Stomach (tissue), 8 donors: ENCODE results near the gene DAG1. TPM values are rescaled to one million over a fixed set of nuclear protein-coding genes. Genes with fewer than 3 reads are reported as not detected.

Experiments
- polyA plus RNA-seq, 3 donors: library from polyadenylated mRNA; stranded (reverse); fragments of 200-250 nt; gene quantifications; one replicate each; pipeline ENCODE4 v1.2.3, GENCODE V29; 2013
- small RNA-seq, 4 donors: library from RNA; depleted of rRNA; stranded (forward); fragments of <200 nt; gene quantifications; one replicate each; pipeline ENCODE3, GENCODE V24; 2016
- total RNA-seq, 5 donors: library from RNA; depleted of rRNA; stranded (reverse); fragments of >200 nt; gene quantifications; one replicate each; pipeline versions ENCODE4 v1.1.0 to v1.2.3, GENCODE V29; 2014 to 2016
- donor health status: healthy with polysubstance abuse.
- donor health status: Bipolar disorder and iron deficiency.
- donor health status: healthy.

The DAG1 gene
- total and polyA plus RNA-seq, 8 donors, result 4.1 to 144 (median 31.4) TPM

Small RNA genes lying within 50 kb of the gene (small RNA-seq; reads per million reads assigned to genes)
- 0 reads per million in 4 donors for gene RNA5SP130

Other genes with a start within 250 kb of the DAG1 start
- gene C3orf62, start 193.0 kb upstream of the DAG1 start, total RNA-seq, result 10 to 100 TPM in 1 of 5 donors, 1 to 10 TPM in 4; 2.7 to 32.7 (median 3.9) TPM
- 1 to 10 TPM; 1.7 to 7.6 (median 2.5) TPM for gene C3orf62, start 193.0 kb upstream of the DAG1 start, polyA plus RNA-seq
- gene USP4, start 130.2 kb upstream of the DAG1 start, total RNA-seq, result 100 to 1,000 TPM in 2 of 5 donors, 10 to 100 TPM in 3; 21.9 to 123 (median 29.9) TPM
- 10 to 100 TPM; 22.7 to 25.8 (median 22.9) TPM for gene USP4, start 130.2 kb upstream of the DAG1 start, polyA plus RNA-seq
- gene GPX1, start 111.9 kb upstream of the DAG1 start, total RNA-seq, result 100 to 1,000 TPM in 3 of 5 donors, 10 to 100 TPM in 2; 58.4 to 350 (median 155) TPM
- gene GPX1, start 111.9 kb upstream of the DAG1 start, polyA plus RNA-seq, result 100 to 1,000 TPM; 344 to 452 (median 355) TPM
- gene RHOA, start 58.3 kb upstream of the DAG1 start, total RNA-seq, result 100 to 1,000 TPM; 107 to 380 (median 374) TPM
- gene RHOA, start 58.3 kb upstream of the DAG1 start, polyA plus RNA-seq, result 100 to 1,000 TPM; 218 to 461 (median 340) TPM
- 10 to 100 TPM in 4 of 5 donors, not detected in 1; 10.3 to 39.8 (median 18.4) TPM for gene TCTA, start 57.8 kb upstream of the DAG1 start, total RNA-seq
- gene TCTA, start 57.8 kb upstream of the DAG1 start, polyA plus RNA-seq, result 10 to 100 TPM; 18.3 to 31.2 (median 22.1) TPM
- 10 to 100 TPM in 4 of 5 donors, 1 to 10 TPM in 1; 4.5 to 27.8 (median 14.7) TPM for gene AMT, start 47.8 kb upstream of the DAG1 start, total RNA-seq
- 10 to 100 TPM in 1 of 3 donors, 1 to 10 TPM in 2; 6.9 to 15.0 (median 8.4) TPM for gene AMT, start 47.8 kb upstream of the DAG1 start, polyA plus RNA-seq
- gene NICN1, start 40.9 kb upstream of the DAG1 start, total RNA-seq, result 10 to 100 TPM in 3 of 5 donors, 1 to 10 TPM in 2; 2.3 to 19.7 (median 10.6) TPM
- gene NICN1, start 40.9 kb upstream of the DAG1 start, polyA plus RNA-seq, result 1 to 10 TPM; 3.5 to 7.3 (median 4.5) TPM
- 1 to 10 TPM in 3 of 5 donors, under 1 TPM in 1, not detected in 1; 0.37 to 4.5 (median 1.5) TPM for gene BSN, start 84.2 kb downstream of the DAG1 start, total RNA-seq
- gene BSN, start 84.2 kb downstream of the DAG1 start, polyA plus RNA-seq, result under 1 TPM in 2 of 3 donors, not detected in 1; 0.03 to 0.06 TPM
- gene APEH, start 204.1 kb downstream of the DAG1 start, total RNA-seq, result 100 to 1,000 TPM in 1 of 5 donors, 10 to 100 TPM in 4; 23.9 to 104 (median 49.4) TPM
- gene APEH, start 204.1 kb downstream of the DAG1 start, polyA plus RNA-seq, result 10 to 100 TPM; 40.3 to 69.7 (median 46.0) TPM
- 100 to 1,000 TPM in 2 of 5 donors, 10 to 100 TPM in 2, 1 to 10 TPM in 1; 6.7 to 172 (median 14.9) TPM for gene MST1, start 219.2 kb downstream of the DAG1 start, total RNA-seq
- 10 to 100 TPM; 18.9 to 36.9 (median 20.5) TPM for gene MST1, start 219.2 kb downstream of the DAG1 start, polyA plus RNA-seq
- 10 to 100 TPM; 19.6 to 75.4 (median 33.3) TPM for gene RNF123, start 219.3 kb downstream of the DAG1 start, total RNA-seq
- 10 to 100 TPM; 18.1 to 22.8 (median 22.0) TPM for gene RNF123, start 219.3 kb downstream of the DAG1 start, polyA plus RNA-seq
- 1 to 10 TPM in 1 of 5 donors, not detected in 4; 1.3 TPM for gene AMIGO3, start 249.4 kb downstream of the DAG1 start, total RNA-seq
- gene AMIGO3, start 249.4 kb downstream of the DAG1 start, polyA plus RNA-seq, result under 1 TPM; 0.19 to 0.83 (median 0.76) TPM